ENCODE measurements around the gene EXOC2. TPM values are rescaled to one million over a fixed set of nuclear protein-coding genes. Genes with fewer than 3 reads are reported as not detected.

EXOC2 gene
- total and polyA plus RNA-seq, 8 donors, result 2.5 to 10.3 (median 6.4) TPM

GRCh38 chr6:620166-620565 lies 72.8 kb downstream of the EXOC2 start:
- ATAC-seq (no peak), FAIRE-seq (no peak), DNase-seq (no peak)
- WGBS, 2 donors, result 93 to 97% methylated on average over 11 of the region's 11 CpGs
- TF ChIP-seq CTCF (IDR thresholded peaks at IDR 0.05), result no peak
- H3K27me3 ChIP-seq, result no peaks in the 10 kb centered on the region
- no peak overlapping the region for H3K27ac ChIP-seq
- no peaks in the 10 kb centered on the region for H3K4me1 ChIP-seq
- H3K4me3 ChIP-seq, result no peak overlapping the region
- intact Hi-C loops (cut with DNase I), result no loop called here
- H3K36me3 ChIP-seq, result no peaks in the 10 kb centered on the region
- no peaks in the 10 kb centered on the region for H3K9me3 ChIP-seq

GRCh38 chr6:617456-618100 lies 75.4 kb downstream of the EXOC2 start:
- H3K27ac ChIP-seq, result no peak overlapping the region
- TF ChIP-seq CTCF (IDR thresholded peaks at IDR 0.05), result no peak
- no peaks in the 10 kb centered on the region for H3K36me3 ChIP-seq
- intact Hi-C loops (cut with DNase I), result no loop called here
- FAIRE-seq, result no peak
- no peak overlapping the region for H3K4me3 ChIP-seq
- H3K4me1 ChIP-seq, result no peaks in the 10 kb centered on the region
- WGBS, 2 donors, result 90 to 92% methylated on average over 11 of the region's 11 CpGs
- no peaks in the 10 kb centered on the region for H3K9me3 ChIP-seq
- H3K27me3 ChIP-seq, result no peaks in the 10 kb centered on the region
- DNase-seq, result no peak
- ATAC-seq, result no peak

- no peak for FAIRE-seq
- Histone ChIP-seq H3K27me3 (no peaks in the 10 kb centered on the region), H3K4me1 (no peaks in the 10 kb centered on the region), H3K9me3 (no peaks in the 10 kb centered on the region), H3K4me3 (no peak overlapping the region), H3K36me3 (no peaks in the 10 kb centered on the region), H3K27ac (no peak overlapping the region)
- WGBS, 2 donors, result 69 to 72% methylated on average over 7 of the region's 7 CpGs
- no peak for TF ChIP-seq CTCF (IDR thresholded peaks at IDR 0.05)
- intact Hi-C loops (cut with DNase I), result no loop called here
- DNase-seq, result no peak
- no peak for ATAC-seq
These were observed 79.0 kb downstream of the EXOC2 start for GRCh38 chr6:613981-614380.

GRCh38 chr6:611928-612327 lies 81.0 kb downstream of the EXOC2 start:
- Histone ChIP-seq H3K4me1 (no peaks in the 10 kb centered on the region), H3K27me3 (no peaks in the 10 kb centered on the region), H3K9me3 (no peaks in the 10 kb centered on the region), H3K27ac (no peak overlapping the region), H3K36me3 (no peaks in the 10 kb centered on the region), H3K4me3 (no peak overlapping the region)
- no peak for DNase-seq
- TF ChIP-seq CTCF (IDR thresholded peaks at IDR 0.05), result no peak
- no peak for FAIRE-seq
- intact Hi-C loops (cut with DNase I), result no loop called here
- no peak for ATAC-seq
- 56 to 67% methylated on average over 4 of the region's 4 CpGs for WGBS, 2 donors

- no peaks in the 10 kb centered on the region for H3K36me3 ChIP-seq
- intact Hi-C loops (cut with DNase I), result no loop called here
- ATAC-seq (no peak), DNase-seq (no peak), FAIRE-seq (no peak)
- no peak for TF ChIP-seq CTCF (IDR thresholded peaks at IDR 0.05)
- no peaks in the 10 kb centered on the region for H3K27me3 ChIP-seq
- H3K9me3 ChIP-seq, result no peaks in the 10 kb centered on the region
- WGBS, 2 donors, result 73 to 77% methylated on average over 2 of the region's 2 CpGs
- H3K4me1 ChIP-seq, result no peaks in the 10 kb centered on the region
- no peak overlapping the region for H3K4me3 ChIP-seq
- H3K27ac ChIP-seq, result no peak overlapping the region
These were observed 82.1 kb downstream of the EXOC2 start for GRCh38 chr6:610882-611281.

Data from pancreas (tissue), 10 donors.